ENCODE results near the gene FUT6.
"Not testable (repeated sequence)": the region's sequence is repeated elsewhere in the genome, so short reads cannot be mapped to it uniquely, and the experiment has no call there.

Gene FUT6

GRCh38 chr19:5782945-5783919 is 56.3 kb downstream of the FUT6 start:
- DNase-seq = no peak

GRCh38 chr19:5782322-5782721 is 57.2 kb downstream of the FUT6 start:
- DNase-seq = no peak

- not testable (repeated sequence) for DNase-seq
Measured at GRCh38 chr19:5780916-5781315, 58.6 kb downstream of the FUT6 start.

Measured in activated CD4-positive, alpha-beta T cell treated with anti-CD3 and anti-CD28 coated beads, Interleukin-2, Interleukin-6, amounts not matched to agents 100 ng/mL and 50 ng/mL, durations not matched to agents 16 hours and 8 hours (primary cell).